ENCODE results near the gene CCL26.
A peak's percentile ranks its signal among the peaks of the same experiment; 100 is the strongest.
"Not testable (repeated sequence)": the region's sequence is repeated elsewhere in the genome, so short reads cannot be mapped to it uniquely, and the experiment has no call there.

CCL26 gene

GRCh38 chr7:75737856-75738603 is 34.0 kb downstream of the CCL26 start:
- DNase-seq = no peak

- no peak for DNase-seq
Observed at GRCh38 chr7:75735581-75736350, 36.2 kb downstream of the CCL26 start.

- DNase-seq = peak; percentile 52
Observed at GRCh38 chr7:75734586-75735458, 37.2 kb downstream of the CCL26 start.

GRCh38 chr7:75732764-75733630 is 39.0 kb downstream of the CCL26 start:
- DNase-seq = no peak

- DNase-seq = no peak
Observed at GRCh38 chr7:75732016-75732521, 39.9 kb downstream of the CCL26 start.

GRCh38 chr7:75729851-75730274 is 42.1 kb downstream of the CCL26 start:
- DNase-seq = no peak

DNA sequence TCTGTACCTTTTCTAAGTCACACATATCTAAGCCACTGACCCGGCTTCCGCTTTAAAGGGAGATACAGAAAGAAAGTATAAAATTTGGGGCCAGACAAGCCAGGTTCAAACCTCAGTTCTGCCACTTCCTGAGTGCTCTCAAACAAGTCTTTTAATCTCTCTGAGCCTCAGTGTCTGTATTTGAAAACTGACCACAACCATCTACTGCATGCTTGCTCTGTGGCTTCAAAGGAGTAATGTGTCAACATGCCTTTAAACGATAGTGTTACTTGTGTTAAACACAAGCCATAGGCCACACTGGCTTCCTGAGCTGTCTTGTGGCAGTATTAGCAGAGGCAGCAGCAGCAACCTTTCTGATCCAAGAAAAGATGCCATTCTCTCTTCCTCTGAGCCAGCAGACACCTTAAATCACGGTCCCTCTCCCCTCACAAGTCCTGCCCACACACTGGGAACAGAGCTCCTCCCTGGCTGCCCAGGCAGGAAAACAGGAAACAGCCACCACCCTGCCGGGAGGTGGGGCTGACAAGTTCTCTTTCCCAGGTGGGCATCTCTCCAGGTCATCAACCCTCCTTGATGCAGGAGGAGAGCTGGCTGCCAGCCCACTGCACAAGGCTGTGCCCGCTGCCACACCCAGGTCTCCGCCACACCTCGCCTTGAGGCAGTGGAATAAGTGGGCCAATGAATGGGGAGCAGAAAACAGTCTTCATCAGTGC is 44.0 kb downstream of the CCL26 start:
- DNase-seq = no peak

GRCh38 chr7:75727351-75727750 is 44.7 kb downstream of the CCL26 start:
- DNase-seq = not testable (repeated sequence)

DNA sequence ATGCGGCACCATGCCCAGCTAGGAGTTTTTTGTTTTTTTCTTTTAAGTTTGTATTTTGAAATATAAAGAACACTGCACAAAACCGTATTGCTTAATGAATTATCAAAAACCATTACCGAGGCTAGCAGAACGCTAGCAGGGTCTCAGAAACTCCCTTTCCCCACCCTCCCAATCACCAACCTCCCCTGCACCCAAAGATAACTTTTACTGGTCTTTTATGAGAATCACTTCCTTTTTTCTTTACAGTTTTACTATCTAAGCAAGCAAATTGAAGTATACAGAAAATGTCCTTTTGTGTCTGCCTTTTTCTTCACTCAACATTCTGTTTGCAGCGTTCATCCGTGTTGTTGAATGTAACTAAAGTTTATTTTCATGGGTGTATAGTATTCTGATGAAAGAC is 46.7 kb downstream of the CCL26 start:
- DNase-seq = no peak

GRCh38 chr7:75723444-75723843 is 48.6 kb downstream of the CCL26 start:
- DNase-seq = no peak

DNA sequence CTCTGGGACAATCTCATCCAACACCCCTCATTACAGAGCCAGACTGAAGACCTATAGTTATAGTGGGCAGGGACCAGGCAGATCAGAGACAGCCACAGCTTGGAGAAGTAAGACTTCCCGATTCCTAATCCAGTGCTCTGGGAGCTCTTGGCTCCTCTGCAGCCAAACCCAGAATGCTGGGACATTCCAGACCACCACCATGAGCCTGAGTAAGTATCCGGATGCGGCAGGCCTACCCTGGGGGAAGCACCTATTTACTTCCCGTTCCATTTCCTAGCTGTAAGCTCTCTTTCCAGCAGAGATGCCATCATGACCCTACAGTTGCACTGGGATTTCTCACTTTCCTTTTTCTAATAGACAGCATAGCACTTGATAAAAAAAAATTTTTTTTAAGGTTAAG is 49.6 kb downstream of the CCL26 start:
- no peak for DNase-seq

DNA sequence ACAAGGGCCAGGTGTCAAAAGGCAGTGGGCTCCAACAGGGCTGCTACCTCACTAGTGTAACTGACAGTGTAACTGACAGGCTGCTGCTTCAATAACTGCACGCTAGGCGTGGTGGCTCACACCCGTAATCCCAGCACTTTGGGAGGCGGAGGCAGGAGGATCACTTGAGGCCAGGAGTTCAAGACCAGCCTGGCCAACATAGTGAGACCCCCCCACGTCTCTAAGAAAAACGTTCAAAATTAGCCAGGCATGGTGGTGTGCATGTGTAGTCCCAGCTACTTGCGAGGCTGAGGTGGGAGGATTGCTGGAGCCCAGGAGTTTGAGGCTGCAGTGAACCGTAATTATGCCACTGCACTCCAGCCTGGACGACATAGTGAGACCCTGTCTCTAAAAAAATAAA is 50.1 kb downstream of the CCL26 start:
- DNase-seq = not testable (repeated sequence)

DNA sequence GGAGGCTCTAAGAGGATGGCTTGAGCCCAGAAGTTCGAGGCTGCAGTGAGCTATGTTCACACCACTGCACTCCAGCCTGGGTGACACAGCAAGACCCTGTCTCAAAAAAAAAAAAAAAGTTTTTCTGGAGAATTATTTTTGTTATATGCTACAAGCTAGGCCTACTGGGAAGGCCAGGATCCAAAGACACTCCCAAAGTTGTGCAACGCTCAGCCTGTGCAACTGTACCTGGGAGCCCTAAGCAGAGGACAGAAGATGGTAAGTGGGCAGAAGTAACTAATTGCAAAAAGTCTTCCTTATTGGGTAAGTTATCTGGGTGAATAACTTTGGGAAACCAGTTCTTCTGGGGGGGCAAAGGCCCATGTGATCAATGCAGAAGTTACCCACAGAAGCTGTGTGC is 50.6 kb downstream of the CCL26 start:
- no peak for DNase-seq

GRCh38 chr7:75719626-75720025 is 52.4 kb downstream of the CCL26 start:
- DNase-seq = no peak

Data from NCI-H2227 treated with DMSO at 0.1 percent for 48 hours (cell line).